ENCODE measurements around the gene RETREG2. TPM values are rescaled to one million over a fixed set of nuclear protein-coding genes. Genes with fewer than 3 reads are reported as not detected.

Gene RETREG2
- total and polyA plus RNA-seq, 2 of the 8 experiments (the other 6 are each of a cell fraction or from before 2014, with no cell fraction given), result 51.3 to 67.4 TPM

GRCh38 chr2:219168932-219169331 lies 9.1 kb upstream of the RETREG2 start:
- Histone ChIP-seq H4K20me1 (replicated peaks in 1 of 2; ENCODE audit: control insufficient read depth in 1 of 2, insufficient read depth in 2 of 2, low read length in 2 of 2) (peaks cover 0 to 4% of the 10 kb centered on the region in 2 experiments), H4K91ac (replicated peaks; ENCODE audit: insufficient read length, low read length) (no peak overlapping the region), H3K14ac (ENCODE audit: insufficient read length) (no peak overlapping the region), H3K9me3 (ENCODE audit: insufficient read depth in 2 of 2, low read depth in 1 of 2, low read length in 1 of 2) (no peaks in the 10 kb centered on the region), H2BK5ac (ENCODE audit: low read depth, low read length) (no peak overlapping the region), H3K4me2 (ENCODE audit: insufficient read depth in 1 of 2, low read depth in 2 of 2, low read length in 2 of 2) (no peak overlapping the region), H3K23ac (ENCODE audit: insufficient read length) (no peak overlapping the region), H3K79me1 (ENCODE audit: low read depth, low read length) (no peaks in the 10 kb centered on the region; the same call in 1 of the 2 replicates), H3K4me1 (replicated peaks in 1 of 4; ENCODE audit: control insufficient read depth in 3 of 4, insufficient read depth in 4 of 4, low read length in 3 of 4) (no peaks in the 10 kb centered on the region), H4K8ac (ENCODE audit: extremely low read depth, insufficient read depth, low read length) (no peak overlapping the region), H3K27ac (ENCODE audit: low read depth, low read length) (no peak overlapping the region), H3K27me3 (replicated peaks in 1 of 4; ENCODE audit: control insufficient read depth in 3 of 4, extremely low read depth in 1 of 4, insufficient read depth in 3 of 4, low read length in 3 of 4) (no peaks in the 10 kb centered on the region; a peak in 1 of 7 replicates), H2AFZ (ENCODE audit: low read length) (no peak overlapping the region), H3K4me3 (ENCODE audit: extremely low read depth in 1 of 4, insufficient read depth in 2 of 4, low read depth in 3 of 4, low read length in 4 of 4) (no peak overlapping the region), H2BK120ac (replicated peaks; ENCODE audit: low read depth, low read length) (no peak overlapping the region), H3K56ac (replicated peaks; ENCODE audit: insufficient read length, low read depth, low read length) (no peak overlapping the region), H2BK12ac (ENCODE audit: low read depth, low read length) (no peak overlapping the region), H3K36me3 (ENCODE audit: control insufficient read depth in 2 of 4, insufficient read depth in 4 of 4, low read length in 3 of 4) (peaks cover 0 to 2% (median 0%) of the 10 kb centered on the region in 4 experiments; a peak in 2 of 8 replicates), H3K4ac (replicated peaks; ENCODE audit: insufficient read length, low read depth, low read length) (no peak overlapping the region), H3K9ac (replicated peaks in 1 of 4; ENCODE audit: extremely low read depth in 1 of 4, low read depth in 3 of 4, low read length in 3 of 4) (no peak overlapping the region), H3K79me2 (ENCODE audit: control insufficient read depth in 1 of 2, insufficient read depth in 2 of 2, low read length in 2 of 2) (no peaks in the 10 kb centered on the region), H2AK5ac (ENCODE audit: low read depth, low read length) (no peak overlapping the region), H3K18ac (ENCODE audit: extremely low read depth, low read length) (no peak overlapping the region), H4K5ac (ENCODE audit: insufficient read length, low read depth, low read length) (no peak overlapping the region), H3K23me2 (ENCODE audit: low read depth, low read length) (no peaks in the 10 kb centered on the region), H2BK15ac (ENCODE audit: low read length) (no peak overlapping the region), H2BK20ac (ENCODE audit: low read length) (no peak overlapping the region)
- POLR2A ChIA-PET (ENCODE audit: partially characterized antibody), result no interaction called here
- FAIRE-seq (no peak), DNase-seq (ENCODE audit: low read depth in 1 of 2, low spot score in 2 of 2) (no peak)
- TF ChIP-seq KDM5A (IDR thresholded peaks at IDR 0.05; ENCODE audit: low read length) (no peak), RFX5 (IDR thresholded peaks at IDR 0.05; ENCODE audit: borderline replicate concordance, low read depth, low read length) (no peak), SUZ12 (IDR thresholded peaks at IDR 0.05; ENCODE audit: low read length) (no peak), POLR2A (IDR thresholded peaks at IDR 0.05; ENCODE audit: control extremely low read depth in 1 of 2, low read depth in 2 of 2, low read length in 2 of 2) (no peak), SRF (IDR thresholded peaks at IDR 0.05; ENCODE audit: low read depth, low read length) (no peak), ASH2L (IDR thresholded peaks at IDR 0.05; ENCODE audit: low read length) (no peak), HDAC6 (IDR thresholded peaks at IDR 0.05; ENCODE audit: low read depth, low read length) (no peak), KDM1A (IDR thresholded peaks at IDR 0.05; ENCODE audit: borderline replicate concordance, low read length) (no peak), CEBPB (IDR thresholded peaks at IDR 0.05; ENCODE audit: low read depth, low read length) (no peak), BRCA1 (IDR thresholded peaks at IDR 0.05; ENCODE audit: low read depth, low read length) (no peak), SAP30 (IDR thresholded peaks at IDR 0.05; ENCODE audit: insufficient read depth, insufficient replicate concordance, low read length) (no peak), PHF8 (conservative IDR thresholded peaks at IDR 0.05; ENCODE audit: low read depth, low read length) (no peak), ZNF274 (IDR thresholded peaks at IDR 0.05; ENCODE audit: borderline replicate concordance, extremely low read depth, low read length) (no peak), ATF2 (IDR thresholded peaks at IDR 0.05; ENCODE audit: low read length) (no peak), TAF1 (IDR thresholded peaks at IDR 0.05; ENCODE audit: low read depth, low read length) (no peak)
- CTCF ChIA-PET (ENCODE audit: partially characterized antibody), result interaction anchor here (1.1 to 8.3 kb wide), 5 partner anchors 12 to 140 kb away, joined by 4 to 71 read pairs (median 4); partner anchors contain the start of gene NHEJ1

All from H1 (cell line).